Activated CD8-positive, alpha-beta memory T cell treated with anti-CD3 and anti-CD28 coated beads for 4 hours (primary cell): ENCODE measurements around the gene PLEKHM3.

ENCODE experiments used
- DNase-seq, 2 donors: peaks; one replicate each; pipeline ENCODE4 v3.0.0-alpha.2; 2020; ENCODE audit warnings: low read depth in 2 of 2

The PLEKHM3 gene

DNA sequence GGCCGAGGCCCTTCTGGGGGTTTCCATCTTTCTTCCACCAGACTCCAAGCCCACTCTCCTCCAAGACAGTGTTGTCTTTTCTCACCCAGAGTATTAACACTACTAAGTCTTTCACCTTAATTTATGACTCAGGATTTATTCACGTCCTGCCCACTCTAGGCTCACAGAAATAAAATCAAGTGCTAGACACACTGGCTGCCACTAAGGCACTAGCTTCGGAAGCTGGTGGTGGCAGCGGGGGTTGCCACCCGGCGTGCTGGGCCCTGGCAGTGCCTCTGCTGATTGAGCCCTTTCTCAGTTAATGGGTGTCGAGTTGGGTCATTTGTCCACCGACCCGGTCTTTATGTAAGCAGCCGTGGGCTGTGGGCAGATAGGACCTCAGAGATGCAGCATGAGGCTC, 162.0 kb downstream of the PLEKHM3 start:
- no peak for DNase-seq

DNA sequence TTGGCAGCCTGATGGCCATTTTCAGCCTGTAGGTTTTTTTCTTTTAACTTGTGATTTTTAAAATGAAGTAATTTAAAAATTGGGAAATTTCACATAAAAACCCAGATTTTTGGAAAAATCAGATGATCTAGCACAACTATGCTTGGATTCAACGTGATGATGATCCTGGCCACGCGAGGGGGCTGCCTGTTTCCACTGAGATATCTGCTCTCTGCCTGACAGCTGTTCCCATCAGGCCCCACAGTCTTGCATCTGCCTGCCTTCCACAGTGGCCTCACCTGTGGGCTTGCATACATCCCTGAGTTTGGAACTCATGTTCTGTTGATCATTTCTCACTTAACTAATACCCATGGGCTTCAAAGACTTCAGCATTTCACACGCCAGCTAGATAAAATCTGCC, 163.5 kb downstream of the PLEKHM3 start:
- no peak for DNase-seq

DNA sequence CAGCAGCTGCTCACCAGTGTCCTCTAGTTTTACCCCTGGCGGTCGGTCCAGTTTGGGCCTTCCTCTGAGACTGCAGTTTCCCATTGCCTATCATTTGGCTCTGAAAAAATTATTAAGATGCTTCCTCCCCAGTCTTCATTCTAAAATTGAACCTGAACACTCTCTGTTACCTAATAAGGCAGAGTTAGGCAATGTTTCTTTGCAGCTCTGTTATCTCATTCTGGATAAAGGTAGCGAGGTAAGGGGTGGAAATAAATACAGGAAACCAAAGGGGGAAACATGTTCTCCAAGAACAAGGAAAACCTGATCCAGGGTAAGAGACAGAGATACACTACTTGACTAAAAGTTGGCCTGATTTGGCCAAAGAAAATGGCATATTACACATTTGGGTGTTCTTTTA, 164.6 kb downstream of the PLEKHM3 start:
- no peak for DNase-seq

DNA sequence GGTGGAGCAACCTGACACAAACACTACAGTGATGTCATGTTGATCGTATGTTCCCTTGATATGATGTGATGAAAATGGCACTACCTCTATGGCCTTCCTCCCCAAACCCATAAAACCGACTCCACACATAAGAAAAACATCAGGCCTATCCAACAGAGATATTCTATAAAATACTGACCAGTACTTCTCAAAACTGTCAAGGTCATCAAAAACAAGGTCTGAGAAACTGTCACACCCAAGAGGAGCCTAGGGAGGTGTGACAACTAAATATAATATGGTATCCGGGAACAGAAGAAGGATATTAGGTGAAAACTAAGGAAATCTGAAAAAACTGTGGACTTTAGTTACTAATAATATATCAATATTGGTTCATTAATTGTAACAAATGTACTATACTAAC, 169.7 kb downstream of the PLEKHM3 start:
- no peak for DNase-seq

DNA sequence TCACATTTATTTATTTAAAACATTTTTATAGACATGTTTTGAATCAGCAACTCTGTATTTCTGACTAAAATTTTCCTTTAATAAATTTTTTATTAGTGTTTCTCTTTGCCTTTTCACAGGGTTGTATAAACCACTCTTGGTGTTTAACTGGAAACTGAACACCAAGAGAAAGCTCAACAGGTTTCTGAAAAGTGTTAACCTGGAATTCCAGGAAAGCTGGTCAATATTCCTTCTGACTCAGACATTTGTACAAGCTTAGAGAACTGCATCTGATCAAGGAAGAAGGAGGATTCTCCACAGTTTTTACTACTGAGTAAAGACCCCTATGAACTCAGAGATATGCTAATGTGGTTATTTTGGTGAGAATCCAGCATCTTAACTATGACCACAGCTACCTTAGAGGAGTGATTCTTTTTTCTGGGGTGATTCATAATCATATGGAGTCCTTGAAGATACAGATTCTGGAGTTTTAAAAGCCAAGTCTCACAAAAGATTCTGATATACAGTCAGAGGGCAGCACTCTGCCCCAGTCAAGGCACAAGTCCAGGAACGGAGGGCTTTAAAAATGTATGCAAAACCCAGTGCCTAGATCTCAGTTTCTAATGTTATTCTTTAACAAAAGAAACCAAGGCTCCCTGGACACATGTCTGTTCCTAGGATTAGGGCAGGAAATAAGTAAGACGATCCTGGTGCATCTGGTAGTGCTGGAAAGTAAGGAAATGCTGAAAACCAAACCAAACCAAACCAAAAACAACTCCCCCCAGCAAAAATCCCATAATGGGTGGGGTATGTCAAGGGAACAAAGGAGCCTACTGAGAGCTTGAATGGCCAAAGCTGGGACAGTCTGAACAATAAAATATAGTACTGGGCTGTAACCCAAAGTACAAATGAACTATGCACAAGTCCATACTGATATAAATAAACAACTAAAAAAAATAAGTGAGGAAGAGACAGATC, 170.6 kb downstream of the PLEKHM3 start:
- no peak for DNase-seq

DNA sequence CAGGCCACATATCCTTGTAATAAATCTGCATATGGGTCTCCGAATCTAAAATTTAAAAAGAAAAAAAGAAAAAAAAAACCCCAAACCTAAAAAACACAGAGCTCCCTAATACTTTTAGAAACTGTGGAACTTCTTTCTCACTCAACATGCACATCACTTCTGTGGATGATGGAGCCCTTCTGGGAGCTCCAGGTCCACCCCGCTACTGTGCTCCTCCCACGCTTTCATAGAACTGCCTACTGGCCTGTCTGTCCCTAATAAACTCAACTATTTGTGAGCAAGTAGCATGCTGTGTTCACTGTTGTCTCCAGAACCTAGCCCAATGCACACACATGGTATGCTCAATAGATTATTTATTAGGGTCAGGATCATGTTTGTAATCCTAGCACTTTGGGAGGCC, 172.5 kb downstream of the PLEKHM3 start:
- DNase-seq = no peak

DNA sequence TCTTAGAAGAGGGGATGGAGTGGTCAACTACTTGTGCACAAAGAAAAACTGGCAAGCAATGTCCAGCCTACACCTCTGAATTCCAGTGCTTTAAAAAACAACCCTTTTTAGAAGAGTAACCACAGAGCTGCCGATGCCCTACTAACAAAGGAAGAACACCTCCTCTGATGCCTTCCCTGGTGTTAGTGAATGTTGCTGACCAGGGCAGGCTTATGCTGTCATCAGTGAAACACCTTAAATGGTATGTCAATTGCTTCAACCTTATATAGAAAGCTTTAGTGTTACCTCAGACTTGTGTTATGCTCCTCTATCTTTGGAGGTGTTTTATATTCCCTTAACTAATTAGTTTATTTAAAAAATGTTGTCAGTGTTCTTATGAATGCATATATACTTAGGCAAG, 175.9 kb downstream of the PLEKHM3 start:
- no peak for DNase-seq

DNA sequence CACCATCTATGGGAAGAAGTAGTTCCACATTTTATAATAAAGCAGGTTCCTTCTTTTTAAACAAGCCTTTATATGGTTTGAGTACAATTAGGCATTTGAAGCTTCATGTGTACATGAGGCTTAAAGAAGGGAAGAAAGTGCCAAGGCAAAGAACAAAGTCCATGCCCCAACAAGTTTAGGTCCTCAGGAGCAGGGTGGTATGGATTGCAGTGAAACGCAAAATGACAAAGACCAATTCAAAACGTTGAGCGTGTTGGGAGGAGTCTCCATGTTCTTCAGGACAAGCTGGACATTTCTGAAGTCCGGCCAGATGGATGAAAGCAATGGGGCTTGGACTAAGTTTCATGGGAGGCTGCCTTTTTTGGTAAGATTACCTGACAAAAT, 176.8 kb downstream of the PLEKHM3 start:
- no peak for DNase-seq

DNA sequence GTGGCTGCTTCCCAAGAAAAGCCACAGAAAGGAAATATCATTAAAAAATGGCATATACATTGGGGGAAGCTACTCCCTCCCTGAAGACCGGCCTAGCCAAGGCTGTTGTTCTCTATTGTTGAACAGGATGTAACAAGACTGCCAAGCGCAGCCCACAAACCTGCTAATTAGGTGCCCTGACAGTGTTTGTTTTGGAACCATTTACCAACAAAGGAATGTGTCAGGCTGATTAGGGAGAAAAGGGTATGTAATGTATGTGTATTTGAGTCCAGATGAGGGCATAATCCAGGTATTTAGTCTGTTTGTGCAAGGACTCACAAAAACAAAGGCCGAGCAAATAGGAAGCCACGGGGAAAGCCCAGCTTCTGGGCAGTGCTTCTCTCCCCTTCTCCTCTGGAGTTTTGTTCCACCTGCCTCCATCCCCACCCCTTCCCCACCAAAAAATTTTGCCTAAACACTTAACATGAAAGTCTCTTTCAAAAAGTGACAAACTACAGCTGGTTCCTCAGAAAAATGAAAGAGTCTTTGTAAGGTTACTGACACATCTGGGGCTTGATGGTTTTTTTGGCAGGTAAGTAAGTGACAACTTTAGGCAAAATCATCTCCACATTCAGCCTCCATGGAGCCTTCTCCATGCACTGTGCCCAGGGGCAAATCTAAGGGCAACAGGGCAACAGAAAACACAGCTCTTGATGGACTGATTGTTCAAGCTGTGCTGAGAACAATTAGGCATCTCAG, 177.4 kb downstream of the PLEKHM3 start:
- DNase-seq = no peak

DNA sequence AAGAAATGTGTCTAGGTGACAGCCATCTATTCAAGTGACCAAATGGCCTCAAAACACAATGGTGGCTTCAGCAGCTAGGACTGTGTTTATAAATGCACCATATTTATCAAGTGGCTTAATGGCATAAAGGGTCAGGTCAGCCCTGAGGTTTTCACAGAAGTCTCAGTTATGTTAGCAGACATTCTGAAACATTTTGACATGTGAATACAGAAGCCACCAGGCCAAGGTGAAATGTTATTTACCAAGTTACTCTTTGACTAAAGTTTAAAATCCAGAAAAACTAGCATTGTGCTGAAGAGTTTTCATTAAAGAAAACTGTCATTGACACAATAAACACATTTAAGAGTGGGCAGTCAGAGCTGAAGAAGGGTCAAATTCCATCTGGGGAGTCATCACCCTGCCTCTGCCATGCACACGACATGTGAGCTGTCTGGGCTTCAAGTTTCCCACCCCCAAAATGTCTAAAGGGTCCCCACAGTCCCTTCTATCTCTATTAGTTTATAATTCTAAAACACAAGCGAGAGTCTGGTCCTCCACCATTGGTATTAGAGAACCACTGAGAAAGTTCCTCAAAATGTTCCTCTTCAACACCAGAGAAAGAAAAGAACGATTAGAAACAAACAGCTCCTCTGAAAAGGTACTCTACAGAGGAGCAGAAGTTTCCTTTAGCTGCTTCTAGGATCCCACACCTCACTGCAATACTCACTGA, 178.1 kb downstream of the PLEKHM3 start:
- DNase-seq = no peak

DNA sequence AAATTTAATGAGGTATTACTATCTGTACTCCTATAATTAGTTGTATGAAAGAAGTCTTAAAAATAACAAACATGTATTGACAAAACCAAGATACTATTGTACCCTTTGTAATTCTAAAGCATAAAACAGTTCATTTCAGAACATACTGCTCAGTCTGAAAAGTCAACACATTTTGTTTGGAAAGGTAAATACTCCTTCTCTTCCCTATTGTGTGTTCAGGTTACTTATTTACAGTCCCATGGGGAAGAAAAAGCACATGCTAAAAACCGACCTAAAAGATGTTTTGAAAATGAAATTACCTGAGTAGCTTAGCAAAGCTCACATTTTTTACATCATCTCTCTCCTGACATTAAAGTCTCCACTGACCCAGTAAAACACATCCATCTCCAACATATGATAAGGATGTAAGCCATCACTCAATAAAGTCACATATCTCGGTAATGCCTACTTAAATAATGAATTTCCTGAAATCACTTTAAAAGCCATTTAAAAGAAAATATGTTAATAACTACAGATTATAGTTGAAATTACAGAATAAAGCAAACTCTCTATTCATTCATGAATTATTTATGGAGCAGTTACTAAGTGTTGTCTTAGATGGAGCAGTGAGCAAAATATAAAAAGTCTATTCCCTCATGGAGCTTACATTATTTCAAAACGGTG, 180.0 kb downstream of the PLEKHM3 start:
- DNase-seq = no peak

DNA sequence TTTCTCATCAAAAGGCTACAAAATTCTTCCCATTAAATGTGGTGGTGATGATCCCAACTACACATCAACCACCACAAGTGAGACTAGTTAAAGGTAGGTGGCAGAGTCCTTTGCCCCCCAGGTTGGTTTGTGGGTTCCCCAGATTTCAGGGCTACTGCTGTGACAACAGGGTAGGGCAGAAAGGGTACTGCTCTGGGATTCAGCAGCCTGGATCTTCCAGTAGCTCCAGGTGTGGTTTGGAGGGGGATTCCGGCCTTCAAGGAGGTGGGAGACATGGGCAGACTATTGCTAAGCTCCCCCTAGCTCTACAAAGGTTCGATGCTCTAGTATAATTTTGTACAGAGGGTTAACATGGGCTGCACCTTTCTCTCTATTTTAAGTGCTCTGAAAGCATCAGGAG, 180.7 kb downstream of the PLEKHM3 start:
- no peak for DNase-seq

DNA sequence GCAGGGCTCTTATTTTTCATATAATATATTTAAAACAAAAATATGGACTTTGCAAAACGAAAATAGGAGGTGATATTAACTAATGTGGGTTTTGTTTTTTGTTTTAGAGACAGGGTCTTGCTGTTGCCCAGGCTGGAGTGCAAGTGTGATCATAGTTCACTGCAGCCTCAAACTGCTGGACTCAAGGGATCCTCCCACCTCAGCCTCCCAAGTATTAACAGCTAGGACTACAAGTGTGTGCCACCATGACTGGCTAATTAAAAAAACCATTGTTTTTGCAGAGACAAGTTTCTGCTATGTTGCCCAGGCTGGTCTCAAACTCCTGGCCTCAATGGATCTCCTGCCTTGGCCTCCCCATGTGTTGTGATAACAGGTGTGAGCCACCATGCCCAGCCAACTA, 185.2 kb downstream of the PLEKHM3 start:
- DNase-seq = no peak

DNA sequence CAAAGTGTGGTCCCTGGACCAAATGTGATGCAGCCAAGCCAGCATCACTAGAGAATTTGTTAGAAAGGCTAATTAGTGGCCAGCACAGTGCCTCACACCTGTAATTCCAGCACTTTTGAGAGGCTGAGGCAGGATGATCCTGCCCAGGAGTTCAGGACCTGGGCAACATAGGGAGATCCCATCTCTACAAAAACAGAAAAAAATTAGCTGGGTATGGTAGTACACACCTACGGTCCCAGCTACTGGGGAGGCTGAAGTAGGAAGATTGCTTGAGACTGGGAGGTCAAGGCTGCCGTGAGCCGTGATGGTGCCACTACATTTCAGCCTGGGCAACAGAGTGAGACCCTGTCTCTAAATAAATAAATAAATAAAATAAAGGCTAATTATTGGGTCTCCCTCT, 185.8 kb downstream of the PLEKHM3 start:
- no peak for DNase-seq

DNA sequence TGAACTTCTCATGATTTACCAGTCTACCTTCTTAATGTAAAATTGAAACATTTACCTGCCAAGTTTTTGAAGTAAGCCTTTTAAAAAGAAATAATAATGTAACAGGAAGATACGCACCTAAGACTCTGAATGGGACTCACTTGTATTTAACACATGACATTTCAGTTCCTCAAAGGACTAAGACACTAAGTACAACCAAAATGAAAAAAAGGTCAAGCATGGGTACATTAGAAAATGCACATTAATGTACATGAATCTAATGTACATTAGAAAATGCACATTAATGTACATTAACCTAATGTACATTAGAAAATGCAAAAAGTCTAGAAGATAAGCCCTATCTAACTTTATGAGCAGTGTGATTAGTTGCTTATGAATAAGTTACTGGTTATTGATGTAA, 186.3 kb downstream of the PLEKHM3 start:
- no peak for DNase-seq

DNA sequence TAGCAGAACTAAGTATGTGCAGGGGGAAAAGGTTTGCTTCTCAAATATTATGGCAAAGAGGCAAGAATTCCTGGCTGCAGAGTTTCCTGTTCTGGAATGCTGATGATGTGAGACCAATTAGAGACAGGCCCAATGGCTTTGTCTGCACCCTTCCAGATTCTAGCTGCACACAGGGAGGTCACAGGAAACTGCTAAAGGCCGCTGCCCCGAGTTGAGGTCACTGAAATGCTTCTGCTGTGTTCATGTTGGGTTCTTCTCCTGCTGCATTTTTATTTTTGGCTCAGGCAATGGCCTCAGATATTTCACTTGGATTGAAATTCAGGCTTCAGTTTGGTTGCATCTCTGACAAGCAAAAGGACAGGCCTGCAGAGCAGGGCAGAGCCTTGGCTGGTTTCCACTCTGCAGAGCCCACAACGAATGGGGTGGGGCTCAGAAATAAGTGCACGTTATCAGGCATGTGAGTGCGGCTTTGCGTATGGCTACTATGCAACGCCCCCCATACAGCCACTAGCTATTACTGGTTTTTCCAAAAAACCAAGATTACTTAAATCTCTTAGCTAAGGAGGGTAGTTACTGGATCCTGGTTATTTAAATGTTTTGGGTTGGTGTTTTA, 188.7 kb downstream of the PLEKHM3 start:
- no peak for DNase-seq

DNA sequence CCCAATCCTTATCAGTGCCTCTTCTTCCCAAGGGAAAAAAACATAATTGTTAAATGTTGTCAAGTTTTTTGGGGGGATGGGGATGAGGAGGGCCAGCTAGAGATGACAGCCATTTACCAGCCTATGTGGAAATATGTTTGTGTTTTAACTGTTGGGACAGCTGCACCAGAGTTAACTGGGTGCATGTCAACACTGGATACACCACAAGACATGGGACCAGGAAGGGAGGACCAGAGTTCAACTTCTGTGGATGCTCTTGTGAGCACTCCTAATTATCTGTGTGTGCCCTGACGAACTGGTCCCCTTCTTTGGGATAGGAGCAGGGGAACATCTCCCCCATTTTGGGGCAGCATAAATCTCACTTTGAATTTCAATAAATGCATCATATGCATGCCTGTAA, 189.5 kb downstream of the PLEKHM3 start:
- no peak for DNase-seq

DNA sequence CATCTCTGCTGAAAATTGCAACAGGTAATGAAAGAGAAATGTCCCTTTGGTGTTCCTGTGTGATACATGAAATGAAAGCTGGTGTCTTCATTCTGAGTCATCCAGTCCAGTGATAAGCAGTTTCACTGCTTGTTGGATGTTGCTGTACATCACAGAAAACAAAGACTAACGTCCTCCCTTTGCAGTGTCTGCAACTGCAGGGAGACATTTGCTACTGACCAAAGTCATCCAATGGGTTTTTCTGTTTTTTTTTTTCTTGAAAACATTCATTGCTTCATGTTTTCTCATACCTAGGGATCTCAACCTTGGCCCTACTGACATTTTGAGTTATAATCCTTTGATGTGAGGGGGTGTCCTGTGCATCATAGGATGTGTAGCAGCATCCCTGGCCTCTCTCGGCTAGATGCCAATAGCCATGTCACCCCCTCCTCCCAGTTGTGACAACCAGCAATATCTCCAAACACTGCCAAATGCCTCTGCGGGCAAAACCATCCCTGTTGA, 192.0 kb downstream of the PLEKHM3 start:
- DNase-seq = no peak

DNA sequence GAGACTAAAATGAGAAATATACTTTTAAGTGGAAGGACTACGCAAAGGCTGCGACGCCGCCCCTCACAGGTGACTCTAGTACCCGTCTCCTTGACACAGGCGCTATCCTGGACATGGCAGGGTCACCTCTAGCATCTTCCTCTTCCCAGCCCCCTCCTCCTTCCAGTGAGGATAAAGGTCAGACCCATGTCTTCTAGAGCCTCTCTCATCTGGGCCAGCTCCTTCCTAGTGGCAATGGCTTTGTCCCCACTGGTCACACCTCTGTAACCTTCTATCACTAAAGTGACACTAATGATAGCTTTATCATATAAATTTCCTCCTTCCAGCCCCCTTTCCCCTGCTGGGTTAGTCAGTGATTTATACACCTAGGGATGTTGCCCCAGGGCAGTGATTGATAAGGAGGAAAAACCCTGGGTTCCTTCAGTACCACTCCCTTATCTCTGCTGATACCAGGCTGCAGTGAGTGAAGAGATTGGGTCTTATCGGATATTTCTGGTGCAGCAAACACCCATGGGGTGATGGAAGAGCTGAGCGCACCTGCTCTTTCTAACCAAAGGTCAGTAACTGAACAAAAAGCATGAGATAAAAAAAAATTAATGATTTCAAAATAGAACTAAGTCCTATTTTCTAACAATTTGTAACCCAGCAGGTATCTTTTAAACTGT, 193.6 kb downstream of the PLEKHM3 start:
- no peak for DNase-seq

DNA sequence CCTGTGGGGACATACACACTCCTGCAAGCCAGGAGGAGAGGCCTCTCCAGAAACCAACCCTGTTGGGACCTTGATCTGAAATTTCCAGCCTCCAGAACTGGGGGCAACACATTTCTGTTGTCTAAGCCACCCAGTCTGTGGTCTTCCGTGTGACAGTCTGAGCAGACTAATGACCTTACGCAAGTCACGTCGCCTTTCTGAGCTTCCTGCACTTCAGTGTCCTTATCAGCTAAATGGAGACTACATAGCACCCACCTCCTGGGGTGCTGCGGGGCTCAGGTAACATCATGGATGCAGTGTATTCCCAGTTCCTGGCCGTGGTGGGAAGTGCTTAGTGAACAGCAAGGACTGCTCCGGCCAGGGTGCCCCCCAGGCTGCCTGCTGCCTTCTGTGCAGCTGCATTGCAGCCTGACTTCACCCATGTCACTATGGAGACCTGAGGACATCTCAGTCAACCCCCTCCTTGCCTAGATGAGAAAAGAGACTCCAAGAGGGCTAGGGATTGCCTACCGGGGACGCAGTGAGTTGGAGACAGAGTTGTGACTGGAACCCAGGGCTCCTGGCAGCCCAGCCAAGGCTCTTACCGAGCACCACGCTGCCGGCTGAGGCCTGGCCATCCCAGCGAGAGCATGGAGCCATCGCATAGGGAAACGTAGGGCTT, 194.4 kb downstream of the PLEKHM3 start:
- DNase-seq = no peak
